ENCODE measurements around the gene STK32B. TPM values are rescaled to one million over a fixed set of nuclear protein-coding genes. Genes with fewer than 3 reads are reported as not detected.

Gene STK32B
- polyA plus RNA-seq, 2 of the 4 experiments (the other 2 are of a cell fraction) = 7.6 to 12.1 TPM

GRCh38 chr4:5424211-5424610 lies 372.9 kb downstream of the STK32B start:
- 100% methylated on average over 2 of the region's 3 CpGs for WGBS (ENCODE audit: missing lambda C conversion rate)
- TF ChIP-seq TFCP2L1 (CRISPR knock-in tag; IDR thresholded peaks at IDR 0.05) (no peak), BHLHE40 (IDR thresholded peaks at IDR 0.05; ENCODE audit: low read depth, low read length) (no peak), RAD21 (conservative IDR thresholded peaks at IDR 0.05 in 1 of 2, IDR thresholded peaks at IDR 0.05 in 1 of 2) (no peak), HOXB13 (CRISPR knock-in tag; IDR thresholded peaks at IDR 0.05; ENCODE audit: low read depth) (no peak), MYC (IDR thresholded peaks at IDR 0.05; ENCODE audit: borderline replicate concordance, low read length) (no peak), HES2 (IDR thresholded peaks at IDR 0.05) (no peak), HOXB5 (CRISPR knock-in tag; IDR thresholded peaks at IDR 0.05) (no peak), TP53 (CRISPR knock-in tag; IDR thresholded peaks at IDR 0.05) (no peak), FOSL2 (IDR thresholded peaks at IDR 0.05) (no peak), FOSL2 (CRISPR knock-in tag; IDR thresholded peaks at IDR 0.05) (no peak), EHF (CRISPR knock-in tag; IDR thresholded peaks at IDR 0.05) (no peak), ZFP36 (IDR thresholded peaks at IDR 0.05; ENCODE audit: borderline replicate concordance, partially characterized antibody) (no peak), RARB (CRISPR knock-in tag; IDR thresholded peaks at IDR 0.05) (no peak), KDM5A (IDR thresholded peaks at IDR 0.05) (no peak), HOXA7 (CRISPR knock-in tag; IDR thresholded peaks at IDR 0.05) (no peak), HDAC2 (IDR thresholded peaks at IDR 0.05) (no peak), ZC3H11A (IDR thresholded peaks at IDR 0.05) (no peak)
- FAIRE-seq (no peak), DNase-seq (ENCODE audit: low read depth in 1 of 2, low spot score in 1 of 2) (no peak), ATAC-seq (no peak)
- Histone ChIP-seq H3K27ac (no peak overlapping the region), H3K9me3 (no peaks in the 10 kb centered on the region; the same call in 2 of the 3 replicates), H3K4me1 (no peaks in the 10 kb centered on the region), H3K4me3 (no peak overlapping the region), H3K4me2 (no peak overlapping the region)
- ChIA-PET CTCF (interaction anchor here (0.6 kb wide), 1 partner anchor 366 kb away, joined by 3 read pairs; no protein-coding TSS in a partner anchor), POLR2A (no interaction called here)

- Histone ChIP-seq H3K4me3 (no peak overlapping the region), H3K9me3 (peaks cover 4% of the 10 kb centered on the region; the same call in 1 of the 3 replicates), H3K4me1 (no peaks in the 10 kb centered on the region), H3K4me2 (no peak overlapping the region), H3K27ac (no peak overlapping the region)
- TF ChIP-seq HOXB13 (CRISPR knock-in tag; IDR thresholded peaks at IDR 0.05; ENCODE audit: low read depth) (no peak), CHD4 (IDR thresholded peaks at IDR 0.05; ENCODE audit: borderline replicate concordance) (no peak), SREBF2 (IDR thresholded peaks at IDR 0.05) (no peak), CBX2 (IDR thresholded peaks at IDR 0.05; ENCODE audit: borderline replicate concordance, low read depth) (no peak), HES2 (IDR thresholded peaks at IDR 0.05) (no peak), E2F6 (IDR thresholded peaks at IDR 0.05; ENCODE audit: borderline replicate concordance, low read depth) (no peak)
- no peak for ATAC-seq
- DNase-seq (ENCODE audit: low read depth in 1 of 2, low spot score in 1 of 2) = no peak
- POLR2A ChIA-PET = no interaction called here
- CTCF ChIA-PET = no interaction called here
- WGBS (ENCODE audit: missing lambda C conversion rate) = 94% methylated on average over 3 of the region's 8 CpGs
- FAIRE-seq = no peak
Measured at GRCh38 chr4:5424901-5425300, 373.6 kb downstream of the STK32B start.

- Histone ChIP-seq H3K27ac (no peak overlapping the region), H3K4me3 (no peak overlapping the region), H3K9me3 (peaks cover 6% of the 10 kb centered on the region; the same call in 1 of the 3 replicates), H3K4me2 (no peak overlapping the region), H3K4me1 (no peaks in the 10 kb centered on the region)
- FAIRE-seq (no peak), ATAC-seq (no peak), DNase-seq (ENCODE audit: low read depth in 1 of 2, low spot score in 1 of 2) (no peak)
- ChIA-PET CTCF (no interaction called here), POLR2A (no interaction called here)
- TF ChIP-seq SMC3 (IDR thresholded peaks at IDR 0.05) (no peak), CTCF (IDR thresholded peaks at IDR 0.05) (no peak), USF2 (IDR thresholded peaks at IDR 0.05) (no peak), EP300 (IDR thresholded peaks at IDR 0.05) (no peak), HEYL (CRISPR knock-in tag; IDR thresholded peaks at IDR 0.05) (no peak), NR3C1 (IDR thresholded peaks at IDR 0.05) (no peak)
Measured at GRCh38 chr4:5429747-5430146, 378.5 kb downstream of the STK32B start.

Data from A549 (cell line).